MM.1S (cell line): ENCODE measurements around the gene CCDC171.

Source experiments
- DNase-seq: peaks from one replicate; pipeline ENCODE4 v3.0.0-alpha.2; 2015
- H2AFZ ChIP-seq: fragments of 300-600 bp; sonication (generic); 2 replicates; pipeline ENCODE4 v1.6.0; 2016; ENCODE audit warnings: antibody characterized with exemption, low read length
- H3F3A ChIP-seq: fragments of 300-600 bp; sonication (generic); 2 replicates; pipeline ENCODE4 v1.6.1; 2016; ENCODE audit warnings: mild to moderate bottlenecking, antibody characterized with exemption, low read length, moderate library complexity, mixed read lengths; ENCODE audit not compliant: insufficient read depth
- H3K27ac ChIP-seq: fragments of 300-600 bp; sonication (generic); 2 replicates; pipeline ENCODE4 v1.5.1; 2016; ENCODE audit warnings: mild to moderate bottlenecking, low read length
- H3K27me3 ChIP-seq: fragments of 300-600 bp; sonication (generic); replicated peaks from 2 replicates; pipeline ENCODE4 v1.6.0; 2016; ENCODE audit warnings: low read length; ENCODE audit not compliant: insufficient read depth
- H3K36me3 ChIP-seq: fragments of 300-600 bp; sonication (generic); replicated peaks from 2 replicates; pipeline ENCODE4 v1.6.1; 2016; ENCODE audit warnings: mild to moderate bottlenecking, low read length, mixed read lengths; ENCODE audit not compliant: insufficient read depth
- H3K4me1 ChIP-seq: fragments of 300-600 bp; sonication (generic); 2 replicates; pipeline ENCODE4 v1.6.1; 2016; ENCODE audit warnings: low read length, mixed read lengths
- H3K4me2 ChIP-seq: fragments of 300-600 bp; sonication (generic); 2 replicates; pipeline ENCODE4 v1.6.0; 2016; ENCODE audit warnings: low read depth, low read length
- H3K4me3 ChIP-seq: fragments of 300-600 bp; sonication (generic); 2 replicates; pipeline ENCODE4 v1.5.1; 2016; ENCODE audit warnings: low read length, mixed read lengths
- H3K79me2 ChIP-seq: fragments of 300-600 bp; sonication (generic); 2 replicates; pipeline ENCODE4 v1.6.1; 2016; ENCODE audit warnings: mixed run types, low read length, mixed read lengths
- H3K9ac ChIP-seq: fragments of 300-600 bp; sonication (generic); 2 replicates; pipeline ENCODE4 v1.6.1; 2016; ENCODE audit warnings: low read length, mixed read lengths
- H3K9me2 ChIP-seq: fragments of 300-600 bp; sonication (generic); replicated peaks from 2 replicates; pipeline ENCODE4 v1.6.1; 2016; ENCODE audit warnings: mild to moderate bottlenecking, low read length, mixed read lengths; ENCODE audit not compliant: insufficient read depth
- H3K9me3 ChIP-seq: fragments of 300-600 bp; sonication (generic); replicated peaks from 2 replicates; pipeline ENCODE4 v1.6.1; 2016; ENCODE audit warnings: mild to moderate bottlenecking, low read length, mixed read lengths; ENCODE audit not compliant: insufficient read depth
- H4K20me1 ChIP-seq: fragments of 300-600 bp; sonication (generic); 2 replicates; pipeline ENCODE4 v1.6.1; 2016; ENCODE audit warnings: mild to moderate bottlenecking, low read length, moderate library complexity, mixed read lengths; ENCODE audit not compliant: insufficient read depth
- CTCF ChIP-seq: fragments of 300-600 bp; sonication (generic); IDR thresholded peaks from 2 replicates; pipeline ENCODE4 v1.5.1; 2016; ENCODE audit warnings: antibody characterized with exemption, low read length, mixed read lengths
- EZH2 ChIP-seq: fragments of 300-600 bp; sonication (generic); optimal IDR thresholded peaks from 2 replicates; pipeline ENCODE3; 2017; ENCODE audit warnings: low read depth, mild to moderate bottlenecking, antibody characterized with exemption, low read length, mixed read lengths
- EZH2phosphoT487 ChIP-seq: fragments of 300-600 bp; sonication (generic); IDR thresholded peaks from 2 replicates; pipeline ENCODE4 v1.6.1; 2018; ENCODE audit warnings: antibody characterized with exemption, low read length

CCDC171 gene

DNA sequence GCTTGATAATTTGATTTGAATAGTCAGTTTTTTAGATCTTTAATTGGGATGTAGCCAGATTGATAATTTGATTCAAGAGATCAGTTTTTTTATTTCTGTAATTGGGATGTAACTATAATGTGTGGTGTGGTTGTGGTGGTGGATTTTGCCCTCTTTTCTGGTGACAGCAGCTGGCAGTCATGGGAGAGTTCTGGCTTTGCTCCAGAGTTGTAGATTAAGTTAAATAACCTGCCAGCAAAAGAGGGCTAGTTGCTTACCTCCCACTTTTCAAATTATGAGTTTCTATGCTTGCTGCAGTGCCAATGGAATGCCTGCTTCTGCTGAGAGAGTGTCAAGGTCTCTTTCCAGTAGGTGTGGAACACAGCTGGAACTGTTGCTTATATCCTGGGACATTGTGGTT, 315.1 kb downstream of the CCDC171 start:
- H4K20me1 ChIP-seq = no peaks in the 10 kb centered on the region
- no peaks in the 10 kb centered on the region for H3K9me3 ChIP-seq
- peaks cover 9% of the 10 kb centered on the region for H3K4me1 ChIP-seq
- no peak overlapping the region for H3K4me3 ChIP-seq
- H2AFZ ChIP-seq = no peak overlapping the region
- H3K9me2 ChIP-seq = no peaks in the 10 kb centered on the region
- peak overlapping the region; percentile 54 for H3K4me2 ChIP-seq
- no peaks in the 10 kb centered on the region for H3K36me3 ChIP-seq
- H3F3A ChIP-seq = no peaks in the 10 kb centered on the region
- H3K27me3 ChIP-seq = no peaks in the 10 kb centered on the region
- TF ChIP-seq EZH2 (no peak), EZH2phosphoT487 (no peak), CTCF (no peak)
- DNase-seq = no peak
- H3K79me2 ChIP-seq = no peaks in the 10 kb centered on the region
- no peak overlapping the region; the same call in 1 of the 2 replicates for H3K27ac ChIP-seq
- peak overlapping the region; percentile 25; the same call in 1 of the 2 replicates for H3K9ac ChIP-seq

GRCh38 chr9:15873573-15874177, 320.8 kb downstream of the CCDC171 start:
- TF ChIP-seq EZH2phosphoT487 (no peak), EZH2 (no peak), CTCF (peak; percentile 42)
- H3K27ac ChIP-seq = no peak overlapping the region
- H3K36me3 ChIP-seq = no peaks in the 10 kb centered on the region
- no peaks in the 10 kb centered on the region for H3F3A ChIP-seq
- H3K9me2 ChIP-seq = no peaks in the 10 kb centered on the region
- no peaks in the 10 kb centered on the region for H3K4me1 ChIP-seq
- H3K4me2 ChIP-seq = no peak overlapping the region
- no peak overlapping the region for H3K4me3 ChIP-seq
- no peak overlapping the region for H2AFZ ChIP-seq
- H4K20me1 ChIP-seq = no peaks in the 10 kb centered on the region
- DNase-seq = peak; percentile 48
- H3K79me2 ChIP-seq = no peaks in the 10 kb centered on the region
- H3K9ac ChIP-seq = no peak overlapping the region
- H3K9me3 ChIP-seq = no peaks in the 10 kb centered on the region
- no peaks in the 10 kb centered on the region for H3K27me3 ChIP-seq

- Histone ChIP-seq H3K27me3 (no peaks in the 10 kb centered on the region), H3K9me3 (no peaks in the 10 kb centered on the region), H3K36me3 (no peaks in the 10 kb centered on the region), H3K9ac (no peak overlapping the region), H3K4me1 (no peaks in the 10 kb centered on the region), H3K79me2 (no peaks in the 10 kb centered on the region), H3F3A (no peaks in the 10 kb centered on the region), H4K20me1 (no peaks in the 10 kb centered on the region), H2AFZ (no peak overlapping the region), H3K27ac (no peak overlapping the region), H3K9me2 (no peaks in the 10 kb centered on the region), H3K4me2 (no peak overlapping the region), H3K4me3 (no peak overlapping the region)
- DNase-seq = no peak
- TF ChIP-seq EZH2 = no peak
- TF ChIP-seq CTCF = no peak
- TF ChIP-seq EZH2phosphoT487 = no peak
Observed at GRCh38 chr9:15882328-15882727, 329.5 kb downstream of the CCDC171 start.
